ENCODE measurements around the gene BMPR2.

GRCh38 chr2:202444000-202444399, 67.9 kb downstream of the BMPR2 start:
- TF ChIP-seq POLR2A (IDR thresholded peaks at IDR 0.05), result no peak
- no peak for TF ChIP-seq CTCF (IDR thresholded peaks at IDR 0.05)
- TF ChIP-seq POLR2AphosphoS5 (IDR thresholded peaks at IDR 0.05; ENCODE audit: insufficient read depth in 1 of 2, low read depth in 1 of 2), result no peak

Data from vagina (tissue), 2 donors.